Measurements from ENCODE around the gene EPHA10. TPM values are rescaled to one million over a fixed set of nuclear protein-coding genes. Genes with fewer than 3 reads are reported as not detected.

The EPHA10 gene
- total and polyA plus RNA-seq, 2 donors = 0.14 to 0.32 TPM

DNA sequence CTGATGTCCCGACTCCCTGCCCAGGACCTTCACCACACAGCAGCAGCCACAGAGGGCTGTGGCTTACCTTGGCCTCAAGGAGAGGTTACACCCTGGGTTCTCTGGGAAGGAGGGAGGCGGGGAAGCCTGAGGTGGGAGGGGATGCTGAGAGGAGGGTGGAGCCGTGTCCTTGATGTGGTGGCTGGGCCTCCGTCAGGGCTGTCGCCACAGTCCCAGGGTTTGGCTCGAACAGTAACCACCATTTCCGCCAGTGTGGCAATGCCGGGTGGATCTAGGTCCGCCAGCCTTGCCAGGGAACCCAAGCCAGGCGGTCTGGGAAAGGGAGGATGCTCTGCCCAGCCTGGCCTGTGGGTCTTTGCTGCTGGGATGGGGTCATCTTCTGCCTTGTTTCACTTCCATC, 91.0 kb downstream of the EPHA10 start:
- Histone ChIP-seq H3K4me1 (ENCODE audit: control insufficient read depth in 2 of 2, insufficient read depth in 2 of 2, low read length in 2 of 2) (peaks cover 6 to 8% of the 10 kb centered on the region in 2 donors), H3K4me3 (ENCODE audit: low read length in 2 of 2) (no peak overlapping the region), H3K27me3 (ENCODE audit: control insufficient read depth in 2 of 2, insufficient read depth in 1 of 2, low read length in 1 of 2) (peaks cover 0 to 30% of the 10 kb centered on the region in 2 donors), H3K27ac (ENCODE audit: low read depth in 1 of 2, low read length in 1 of 2) (no peak overlapping the region), H3K9me3 (ENCODE audit: control insufficient read depth in 2 of 2, insufficient read depth in 1 of 2, low read length in 1 of 2) (no peaks in the 10 kb centered on the region), H3K36me3 (ENCODE audit: control insufficient read depth in 2 of 2, insufficient read depth in 2 of 2, low read length in 1 of 2) (no peaks in the 10 kb centered on the region)
- WGBS = 19% methylated on average over 10 of the region's 10 CpGs
- peak in 3 of 9 donors; percentile 31 to 69 (median 48) for DNase-seq (ENCODE audit: low read depth in 6 of 9, low spot score in 9 of 9)

DNA sequence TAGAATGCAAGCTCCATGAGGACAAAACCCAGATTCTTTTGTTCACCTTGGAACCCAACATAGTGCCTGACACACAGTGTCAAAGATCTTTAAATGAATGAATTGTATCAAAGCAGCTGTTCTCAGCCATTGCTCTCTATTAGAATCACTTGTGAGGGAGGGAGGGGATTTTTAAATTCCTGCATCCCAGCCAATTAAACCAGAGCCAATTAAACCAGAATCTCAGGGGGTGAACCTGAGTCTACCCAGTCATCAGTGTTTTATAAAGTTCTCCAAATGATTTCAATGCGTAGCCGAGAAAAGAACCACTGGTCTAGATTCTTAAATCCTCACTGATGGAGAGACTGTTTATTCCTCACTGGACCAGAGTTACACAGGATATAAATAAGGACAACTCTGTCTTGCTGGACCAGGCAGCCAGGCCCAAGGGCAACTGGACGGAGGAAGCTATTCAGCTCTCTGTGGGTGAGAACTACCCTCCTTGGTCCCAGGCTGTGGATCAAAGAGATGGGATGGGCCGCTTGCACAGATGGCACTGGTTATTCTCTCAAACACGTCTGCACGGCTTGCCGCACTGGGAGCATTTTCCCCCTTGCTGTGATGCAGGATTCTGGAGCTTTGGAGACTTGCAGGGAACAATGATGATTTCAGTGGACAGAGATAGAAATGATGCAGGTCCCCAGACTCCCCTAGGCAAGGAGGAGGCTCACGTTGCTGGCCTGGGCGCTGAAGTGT, 92.6 kb downstream of the EPHA10 start:
- Histone ChIP-seq H3K36me3 (ENCODE audit: control insufficient read depth in 2 of 2, insufficient read depth in 2 of 2, low read length in 1 of 2) (no peaks in the 10 kb centered on the region), H3K4me1 (ENCODE audit: control insufficient read depth in 2 of 2, insufficient read depth in 2 of 2, low read length in 2 of 2) (peaks cover 6 to 8% of the 10 kb centered on the region in 2 donors), H3K27me3 (ENCODE audit: control insufficient read depth in 2 of 2, insufficient read depth in 1 of 2, low read length in 1 of 2) (peaks cover 0 to 39% of the 10 kb centered on the region in 2 donors), H3K9me3 (ENCODE audit: control insufficient read depth in 2 of 2, insufficient read depth in 1 of 2, low read length in 1 of 2) (no peaks in the 10 kb centered on the region), H3K4me3 (ENCODE audit: low read length in 2 of 2) (no peak overlapping the region), H3K27ac (ENCODE audit: low read depth in 1 of 2, low read length in 1 of 2) (no peak overlapping the region)
- 93% methylated on average over 9 of the region's 9 CpGs for WGBS
- no peak for DNase-seq (ENCODE audit: low read depth in 6 of 9, low spot score in 9 of 9)

DNA sequence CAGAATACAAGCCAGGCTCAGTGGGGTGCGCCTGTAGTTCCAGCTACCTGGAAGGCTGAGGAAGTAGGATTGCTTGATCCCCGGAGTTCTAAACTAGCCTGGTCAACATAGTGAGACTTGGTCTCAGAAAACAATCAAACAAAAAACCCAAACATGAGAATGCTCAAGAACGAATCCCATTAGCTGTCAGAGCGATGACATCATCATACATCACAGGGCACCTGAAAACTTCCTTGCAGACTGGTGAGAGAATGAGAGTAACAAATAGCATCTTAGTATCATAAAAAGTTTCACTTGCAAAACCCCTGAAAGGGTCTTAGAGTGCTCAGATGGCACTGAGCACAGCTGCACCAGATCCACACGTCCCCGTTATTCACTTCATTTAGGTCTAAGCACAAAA, 93.7 kb downstream of the EPHA10 start:
- no peak overlapping the region for H3K4me3 ChIP-seq (ENCODE audit: low read length in 2 of 2)
- no peaks in the 10 kb centered on the region for H3K36me3 ChIP-seq (ENCODE audit: control insufficient read depth in 2 of 2, insufficient read depth in 2 of 2, low read length in 1 of 2)
- no peak overlapping the region for H3K27ac ChIP-seq (ENCODE audit: low read depth in 1 of 2, low read length in 1 of 2)
- H3K27me3 ChIP-seq (ENCODE audit: control insufficient read depth in 2 of 2, insufficient read depth in 1 of 2, low read length in 1 of 2) = peaks cover 0 to 37% of the 10 kb centered on the region in 2 donors
- peaks cover 6 to 8% of the 10 kb centered on the region in 2 donors for H3K4me1 ChIP-seq (ENCODE audit: control insufficient read depth in 2 of 2, insufficient read depth in 2 of 2, low read length in 2 of 2)
- no peaks in the 10 kb centered on the region for H3K9me3 ChIP-seq (ENCODE audit: control insufficient read depth in 2 of 2, insufficient read depth in 1 of 2, low read length in 1 of 2)
- no peak for DNase-seq (ENCODE audit: low read depth in 6 of 9, low spot score in 9 of 9)
- 89% methylated on average over 6 of the region's 6 CpGs for WGBS

DNA sequence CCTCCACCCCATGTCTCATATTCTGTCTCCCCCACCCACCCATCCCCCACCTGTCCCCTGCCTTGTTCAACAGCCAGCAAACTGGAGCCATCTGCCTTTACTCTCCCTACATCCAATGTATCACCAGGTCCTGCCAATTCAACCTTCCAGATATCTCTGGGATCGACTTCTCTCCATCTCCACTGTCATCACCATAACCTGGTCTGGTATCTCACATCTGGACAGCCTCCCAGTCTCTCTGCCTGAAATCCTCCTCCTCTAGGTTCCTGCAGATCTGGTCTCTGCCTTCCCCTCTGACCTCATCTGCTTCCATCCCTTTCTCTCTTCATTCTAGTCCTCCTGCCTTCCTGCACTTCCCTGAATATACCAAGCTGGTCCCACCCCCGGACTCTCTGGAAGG, 94.8 kb downstream of the EPHA10 start:
- Histone ChIP-seq H3K9me3 (ENCODE audit: control insufficient read depth in 2 of 2, insufficient read depth in 1 of 2, low read length in 1 of 2) (no peaks in the 10 kb centered on the region), H3K27ac (ENCODE audit: low read depth in 1 of 2, low read length in 1 of 2) (no peak overlapping the region), H3K36me3 (ENCODE audit: control insufficient read depth in 2 of 2, insufficient read depth in 2 of 2, low read length in 1 of 2) (no peaks in the 10 kb centered on the region), H3K4me1 (ENCODE audit: control insufficient read depth in 2 of 2, insufficient read depth in 2 of 2, low read length in 2 of 2) (peaks cover 6 to 8% of the 10 kb centered on the region in 2 donors), H3K4me3 (ENCODE audit: low read length in 2 of 2) (no peak overlapping the region), H3K27me3 (ENCODE audit: control insufficient read depth in 2 of 2, insufficient read depth in 1 of 2, low read length in 1 of 2) (peaks cover 0 to 31% of the 10 kb centered on the region in 2 donors)
- 89% methylated on average over 2 of the region's 2 CpGs for WGBS
- DNase-seq (ENCODE audit: low read depth in 6 of 9, low spot score in 9 of 9) = no peak

DNA sequence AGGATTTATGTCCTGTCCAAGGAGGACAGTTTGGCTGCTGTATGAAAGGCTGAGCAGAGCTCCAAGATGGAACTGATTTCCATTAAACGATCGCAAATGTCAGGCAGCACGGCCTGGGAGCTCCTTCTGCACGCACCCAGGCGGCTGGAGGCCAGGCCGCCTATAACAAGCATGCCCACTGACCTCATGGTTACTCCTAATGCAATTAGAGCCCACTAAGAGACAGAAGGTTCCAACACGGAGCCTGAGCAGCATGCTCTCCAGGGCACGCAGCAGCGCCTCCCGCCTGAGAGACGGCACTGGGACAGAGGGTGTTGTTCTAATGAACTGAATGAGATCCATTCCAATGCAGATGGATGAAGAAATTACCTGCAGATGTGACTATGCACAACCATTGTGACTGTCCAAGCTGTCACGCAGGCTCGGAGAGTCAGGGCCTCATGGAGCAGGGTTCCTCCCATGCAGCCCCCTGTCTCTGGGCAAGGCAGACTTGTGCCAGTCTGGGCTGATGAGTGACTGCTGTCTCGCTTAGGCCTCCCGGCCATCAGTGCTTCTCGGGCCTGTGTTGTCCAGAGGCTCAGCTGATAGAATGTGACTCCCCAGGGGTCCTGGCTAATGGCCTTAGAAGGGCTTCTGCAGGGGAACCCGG, 97.8 kb downstream of the EPHA10 start:
- WGBS = 92% methylated on average over 17 of the region's 17 CpGs
- Histone ChIP-seq H3K4me3 (ENCODE audit: low read length in 2 of 2) (no peak overlapping the region), H3K9me3 (ENCODE audit: control insufficient read depth in 2 of 2, insufficient read depth in 1 of 2, low read length in 1 of 2) (no peaks in the 10 kb centered on the region), H3K36me3 (ENCODE audit: control insufficient read depth in 2 of 2, insufficient read depth in 2 of 2, low read length in 1 of 2) (no peaks in the 10 kb centered on the region), H3K27ac (ENCODE audit: low read depth in 1 of 2, low read length in 1 of 2) (no peak overlapping the region), H3K27me3 (ENCODE audit: control insufficient read depth in 2 of 2, insufficient read depth in 1 of 2, low read length in 1 of 2) (peaks cover 0 to 30% of the 10 kb centered on the region in 2 donors), H3K4me1 (ENCODE audit: control insufficient read depth in 2 of 2, insufficient read depth in 2 of 2, low read length in 2 of 2) (no peaks in the 10 kb centered on the region)
- no peak for DNase-seq (ENCODE audit: low read depth in 6 of 9, low spot score in 9 of 9)

DNA sequence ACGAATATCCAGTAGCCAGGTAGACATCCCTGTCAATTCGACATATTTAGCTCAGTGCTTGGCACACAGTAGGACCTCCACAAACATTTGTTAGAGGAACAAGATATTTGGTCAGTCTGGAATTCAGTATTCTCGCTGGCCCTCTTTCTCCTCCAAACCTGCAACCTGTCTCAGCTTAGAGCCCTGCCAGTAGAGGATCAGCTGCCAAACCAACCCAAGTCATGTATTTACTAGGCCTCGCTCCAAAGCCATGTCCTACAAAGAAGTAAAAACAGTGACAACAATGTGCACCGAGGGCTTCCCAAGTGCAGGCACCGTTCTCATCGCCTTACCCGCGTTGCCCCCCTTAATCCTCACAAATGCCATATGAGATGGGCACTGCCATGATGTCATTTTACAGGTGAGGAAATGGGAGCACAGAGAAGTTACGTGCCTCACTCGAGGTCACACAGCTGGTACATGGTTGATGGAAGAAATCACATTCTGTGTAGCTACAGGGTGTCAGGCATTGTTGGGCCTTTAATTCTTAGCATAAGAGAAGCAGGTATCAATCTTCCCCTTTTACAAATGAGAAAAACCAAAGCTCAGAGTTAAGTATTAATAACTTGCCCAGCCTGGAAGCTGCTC, 98.6 kb downstream of the EPHA10 start:
- no peak for DNase-seq (ENCODE audit: low read depth in 6 of 9, low spot score in 9 of 9)
- H3K27ac ChIP-seq (ENCODE audit: low read depth in 1 of 2, low read length in 1 of 2) = no peak overlapping the region
- H3K4me1 ChIP-seq (ENCODE audit: control insufficient read depth in 2 of 2, insufficient read depth in 2 of 2, low read length in 2 of 2) = no peaks in the 10 kb centered on the region
- peaks cover 0 to 30% of the 10 kb centered on the region in 2 donors for H3K27me3 ChIP-seq (ENCODE audit: control insufficient read depth in 2 of 2, insufficient read depth in 1 of 2, low read length in 1 of 2)
- H3K4me3 ChIP-seq (ENCODE audit: low read length in 2 of 2) = no peak overlapping the region
- H3K36me3 ChIP-seq (ENCODE audit: control insufficient read depth in 2 of 2, insufficient read depth in 2 of 2, low read length in 1 of 2) = no peaks in the 10 kb centered on the region
- no peaks in the 10 kb centered on the region for H3K9me3 ChIP-seq (ENCODE audit: control insufficient read depth in 2 of 2, insufficient read depth in 1 of 2, low read length in 1 of 2)
- WGBS = 90% methylated on average over 11 of the region's 11 CpGs

Other genes with a start within 250 kb of the EPHA10 start
- 9.1 TPM for gene SNIP1, start 210.8 kb downstream of the EPHA10 start, total RNA-seq
- 9.9 TPM for gene SNIP1, start 210.8 kb downstream of the EPHA10 start, polyA plus RNA-seq
- gene DNALI1, start 208.2 kb downstream of the EPHA10 start, total RNA-seq = 1.3 TPM
- 2.1 TPM for gene DNALI1, start 208.2 kb downstream of the EPHA10 start, polyA plus RNA-seq
- 73.8 TPM for gene GNL2, start 169.2 kb downstream of the EPHA10 start, total RNA-seq
- gene GNL2, start 169.2 kb downstream of the EPHA10 start, polyA plus RNA-seq = 56.6 TPM
- not detected for gene RSPO1, start 130.2 kb downstream of the EPHA10 start, total RNA-seq
- gene RSPO1, start 130.2 kb downstream of the EPHA10 start, polyA plus RNA-seq = 0.02 TPM
- 12.6 TPM for gene CDCA8, start 72.6 kb downstream of the EPHA10 start, total RNA-seq
- 5.8 TPM for gene CDCA8, start 72.6 kb downstream of the EPHA10 start, polyA plus RNA-seq
- 1.5 TPM for gene MANEAL, start 28.7 kb upstream of the EPHA10 start, total RNA-seq
- gene MANEAL, start 28.7 kb upstream of the EPHA10 start, polyA plus RNA-seq = 1.8 TPM
- gene C1orf122, start 42.7 kb upstream of the EPHA10 start, total RNA-seq = 27.1 TPM
- 33.0 TPM for gene C1orf122, start 42.7 kb upstream of the EPHA10 start, polyA plus RNA-seq
- gene YRDC, start 43.1 kb upstream of the EPHA10 start, total RNA-seq = 12.2 TPM
- gene YRDC, start 43.1 kb upstream of the EPHA10 start, polyA plus RNA-seq = 13.3 TPM
- 1.2 TPM for gene MTF1, start 94.5 kb upstream of the EPHA10 start, total RNA-seq
- 3.1 TPM for gene MTF1, start 94.5 kb upstream of the EPHA10 start, polyA plus RNA-seq
- gene INPP5B, start 181.9 kb upstream of the EPHA10 start, total RNA-seq = 23.1 TPM
- 24.8 TPM for gene INPP5B, start 181.9 kb upstream of the EPHA10 start, polyA plus RNA-seq
- 81.6 TPM for gene SF3A3, start 224.9 kb upstream of the EPHA10 start, total RNA-seq
- 26.8 TPM for gene SF3A3, start 224.9 kb upstream of the EPHA10 start, polyA plus RNA-seq
- gene FHL3, start 240.4 kb upstream of the EPHA10 start, total RNA-seq = 4.0 TPM
- gene FHL3, start 240.4 kb upstream of the EPHA10 start, polyA plus RNA-seq = 18.7 TPM
- gene UTP11, start 247.6 kb upstream of the EPHA10 start, total RNA-seq = 36.6 TPM
- 30.3 TPM for gene UTP11, start 247.6 kb upstream of the EPHA10 start, polyA plus RNA-seq

Measured in thymus (tissue), 11 donors.